HG03064 (cell line): Measurements from ENCODE around the gene S100A6.
"Not testable (repeated sequence)": the region's sequence is repeated elsewhere in the genome, so short reads cannot be mapped to it uniquely, and the experiment has no call there.

ENCODE experiments used
- ATAC-seq: cut with Tn5 transposase; IDR thresholded peaks from one replicate; pipeline ENCODE4 v1.9.1; 2021; ENCODE audit warnings: low read depth; ENCODE audit not compliant: unreplicated experiment

The S100A6 gene

GRCh38 chr1:153535242-153536011 is at the start of gene S100A6:
Gene S100A6, minus strand, starts transcription at chr1:153535991. Its CDS starts 652 bp downstream, at chr1:153535339.
- no peak for ATAC-seq

GRCh38 chr1:153585006-153585405 is 49.2 kb upstream of the S100A6 start:
- no peak for ATAC-seq

GRCh38 chr1:153583976-153584375 is 48.2 kb upstream of the S100A6 start:
- no peak for ATAC-seq

GRCh38 chr1:153583514-153583913 is 47.7 kb upstream of the S100A6 start:
- ATAC-seq, result not testable (repeated sequence)

- ATAC-seq, result not testable (repeated sequence)
These were observed 47.0 kb upstream of the S100A6 start for GRCh38 chr1:153582836-153583235.

- ATAC-seq, result no peak
These were observed 43.1 kb upstream of the S100A6 start for GRCh38 chr1:153578936-153579335.

GRCh38 chr1:153578490-153578889 is 42.7 kb upstream of the S100A6 start:
- no peak for ATAC-seq

GRCh38 chr1:153577624-153578051 is 41.8 kb upstream of the S100A6 start:
- no peak for ATAC-seq

GRCh38 chr1:153577138-153577537 is 41.3 kb upstream of the S100A6 start:
- no peak for ATAC-seq

- not testable (repeated sequence) for ATAC-seq
These were observed 39.7 kb upstream of the S100A6 start for GRCh38 chr1:153575497-153575896.

- not testable (repeated sequence) for ATAC-seq
These were observed 39.3 kb upstream of the S100A6 start for GRCh38 chr1:153575081-153575491.

GRCh38 chr1:153573351-153573750 is 37.6 kb upstream of the S100A6 start:
- no peak for ATAC-seq

- ATAC-seq, result no peak
These were observed 36.8 kb upstream of the S100A6 start for GRCh38 chr1:153572569-153573015.

- ATAC-seq, result no peak
These were observed 35.9 kb upstream of the S100A6 start for GRCh38 chr1:153571706-153572105.

GRCh38 chr1:153570874-153571273 is 35.1 kb upstream of the S100A6 start:
- ATAC-seq, result no peak

- ATAC-seq, result no peak
These were observed 33.7 kb upstream of the S100A6 start for GRCh38 chr1:153569465-153569864.

- no peak for ATAC-seq
These were observed 32.7 kb upstream of the S100A6 start for GRCh38 chr1:153568367-153569099.

GRCh38 chr1:153567621-153568366 is 32.0 kb upstream of the S100A6 start:
- ATAC-seq, result no peak

- ATAC-seq, result no peak
These were observed 30.9 kb upstream of the S100A6 start for GRCh38 chr1:153566414-153567371.
